Naive B cell (primary cell): ENCODE measurements around the gene HDAC9. TPM values are rescaled to one million over a fixed set of nuclear protein-coding genes. Genes with fewer than 3 reads are reported as not detected.

Experiments used
- ATAC-seq, 2 donors: fragments of 150-1000 bp; cut with Tn5 transposase; 2 replicates each; pipeline ENCODE4 v1.10.0; 2021; ENCODE audit warnings: low read depth in 2 of 2, mild to moderate bottlenecking in 2 of 2, moderate library complexity in 2 of 2
- DNase-seq: peaks from one replicate; pipeline ENCODE4 v3.0.0; 2022
- H3K27ac Mint-ChIP-seq, 6 donors: one replicate each; pipeline ENCODE4 v1.8.0; 2020 to 2022; ENCODE audit warnings: mild to moderate bottlenecking in 6 of 6, mixed read lengths in 6 of 6, moderate library complexity in 5 of 6, inconsistent platforms in 2 of 6
- H3K27me3 Mint-ChIP-seq, 3 donors: one replicate each; pipeline ENCODE4 v1.8.0; 2021 to 2022; ENCODE audit warnings: mixed read lengths in 3 of 3, mild to moderate bottlenecking in 1 of 3
- H3K36me3 Mint-ChIP-seq, 2 donors: one replicate each; pipeline ENCODE4 v1.8.0; 2020 to 2022; ENCODE audit warnings: mixed read lengths in 2 of 2, inconsistent platforms in 1 of 2, mild to moderate bottlenecking in 1 of 2
- H3K4me1 Mint-ChIP-seq, 3 donors: one replicate each; pipeline ENCODE4 v1.8.0; 2020 to 2022; ENCODE audit warnings: mixed read lengths in 3 of 3, inconsistent platforms in 1 of 3, mild to moderate bottlenecking in 1 of 3, moderate library complexity in 1 of 3
- H3K4me3 Mint-ChIP-seq, 8 donors: one replicate each; pipeline ENCODE4 v1.8.0; 2020 to 2022; ENCODE audit warnings: mild to moderate bottlenecking in 8 of 8, mixed read lengths in 8 of 8, moderate library complexity in 8 of 8, inconsistent platforms in 2 of 8
- H3K9me3 Mint-ChIP-seq, 7 donors: one replicate each; pipeline ENCODE4 v1.8.0; 2020 to 2022; ENCODE audit warnings: mixed read lengths in 7 of 7, mild to moderate bottlenecking in 5 of 7, inconsistent platforms in 2 of 7, moderate library complexity in 1 of 7
- polyA plus RNA-seq, 6 donors: library from polyadenylated mRNA; unstranded; fragments of 300-500 nt; fragmentation: Illumina TruSeq; gene quantifications; one replicate each; pipeline ENCODE4 v1.2.3, GENCODE V29; 2021; ENCODE audit warnings: low read depth in 6 of 6

Gene HDAC9
- polyA plus RNA-seq, 6 donors from 2014 or later = 86.5 to 123 (median 108) TPM

DNA sequence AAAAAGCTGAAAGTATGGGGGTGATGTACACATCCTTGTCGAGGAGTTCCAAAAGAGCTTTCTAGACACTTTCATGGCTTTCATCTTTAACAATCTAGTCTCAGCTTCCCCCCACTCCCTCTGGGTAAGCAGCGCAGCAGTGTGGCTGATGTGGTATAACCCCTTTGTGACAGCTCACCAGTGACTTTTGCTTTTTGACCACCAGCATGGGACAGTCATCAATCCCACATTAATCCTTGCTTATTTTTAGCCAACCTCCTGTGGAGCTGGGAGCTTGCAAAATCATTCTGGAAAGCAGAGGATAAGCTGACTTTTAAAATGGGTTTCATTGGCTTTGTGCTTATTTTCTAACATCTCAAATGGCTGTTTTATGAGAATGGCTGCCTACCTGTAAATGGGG is 272.7 kb downstream of the HDAC9 start:
- peaks cover 7 to 8% of the 10 kb centered on the region in 2 donors for H3K36me3 Mint-ChIP-seq
- H3K27me3 Mint-ChIP-seq = no peaks in the 10 kb centered on the region
- DNase-seq (no peak), ATAC-seq (no peak)
- no peak overlapping the region for H3K27ac Mint-ChIP-seq
- H3K4me1 Mint-ChIP-seq = no peaks in the 10 kb centered on the region
- H3K9me3 Mint-ChIP-seq = no peaks in the 10 kb centered on the region
- H3K4me3 Mint-ChIP-seq = no peak overlapping the region

DNA sequence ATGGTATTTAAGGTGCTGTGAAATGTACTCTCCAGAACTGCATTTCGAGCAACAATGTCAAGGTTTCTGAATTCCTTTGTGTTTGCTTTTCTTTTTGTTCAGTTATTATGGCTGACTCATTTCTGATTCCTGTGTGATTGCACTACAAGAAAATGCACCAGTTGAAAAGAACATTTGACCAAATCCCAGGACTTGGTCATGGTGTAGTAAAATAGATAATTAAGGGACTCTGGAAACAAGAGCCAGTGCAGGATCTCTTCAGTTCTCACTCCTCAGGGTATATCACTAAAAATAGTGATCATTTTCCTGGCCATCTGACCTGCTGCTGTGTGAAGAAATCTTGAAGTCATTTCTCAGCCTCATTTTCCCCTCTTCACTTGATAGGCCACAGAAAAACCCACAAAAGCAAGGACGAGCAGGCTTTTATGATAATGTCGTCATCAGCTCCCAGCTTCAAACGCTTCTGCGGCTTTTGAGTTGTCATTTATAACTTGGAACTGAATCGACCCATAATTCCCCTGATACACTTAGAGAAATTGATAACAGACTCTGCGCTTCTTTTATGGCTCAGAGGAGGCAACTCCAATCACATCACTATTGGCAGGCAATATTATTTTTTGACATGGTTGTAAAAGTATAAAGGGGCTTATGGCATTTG is 274.7 kb downstream of the HDAC9 start:
- Mint-ChIP-seq H3K36me3 (peaks cover 8 to 14% of the 10 kb centered on the region in 2 donors), H3K27ac (no peak overlapping the region), H3K4me3 (no peak overlapping the region), H3K27me3 (no peaks in the 10 kb centered on the region), H3K4me1 (no peaks in the 10 kb centered on the region), H3K9me3 (no peaks in the 10 kb centered on the region)
- ATAC-seq = no peak
- no peak for DNase-seq

DNA sequence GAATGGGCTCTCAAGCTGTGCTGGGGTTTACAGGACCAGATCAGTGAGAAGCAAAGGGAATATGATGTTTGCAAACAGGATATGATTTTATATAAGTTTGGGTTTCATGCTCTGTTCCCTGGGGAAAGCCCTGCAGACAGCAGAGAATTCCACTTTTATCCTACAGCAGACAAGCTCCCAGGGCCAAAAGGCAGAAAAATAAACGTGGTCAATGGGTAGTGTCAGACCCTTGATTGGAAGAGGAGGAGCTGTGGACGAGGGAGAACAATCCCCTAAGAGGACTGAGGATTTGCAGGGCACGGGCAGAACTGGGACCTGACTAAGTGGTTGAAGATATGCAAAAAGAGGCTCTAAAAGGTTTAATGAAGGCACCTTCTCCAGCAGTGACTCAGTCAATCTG is 275.3 kb downstream of the HDAC9 start:
- no peaks in the 10 kb centered on the region for H3K9me3 Mint-ChIP-seq
- H3K4me1 Mint-ChIP-seq = no peaks in the 10 kb centered on the region
- DNase-seq (no peak), ATAC-seq (no peak)
- H3K27me3 Mint-ChIP-seq = no peaks in the 10 kb centered on the region
- no peak overlapping the region for H3K4me3 Mint-ChIP-seq
- no peak overlapping the region for H3K27ac Mint-ChIP-seq
- H3K36me3 Mint-ChIP-seq = peaks cover 8 to 18% of the 10 kb centered on the region in 2 donors

DNA sequence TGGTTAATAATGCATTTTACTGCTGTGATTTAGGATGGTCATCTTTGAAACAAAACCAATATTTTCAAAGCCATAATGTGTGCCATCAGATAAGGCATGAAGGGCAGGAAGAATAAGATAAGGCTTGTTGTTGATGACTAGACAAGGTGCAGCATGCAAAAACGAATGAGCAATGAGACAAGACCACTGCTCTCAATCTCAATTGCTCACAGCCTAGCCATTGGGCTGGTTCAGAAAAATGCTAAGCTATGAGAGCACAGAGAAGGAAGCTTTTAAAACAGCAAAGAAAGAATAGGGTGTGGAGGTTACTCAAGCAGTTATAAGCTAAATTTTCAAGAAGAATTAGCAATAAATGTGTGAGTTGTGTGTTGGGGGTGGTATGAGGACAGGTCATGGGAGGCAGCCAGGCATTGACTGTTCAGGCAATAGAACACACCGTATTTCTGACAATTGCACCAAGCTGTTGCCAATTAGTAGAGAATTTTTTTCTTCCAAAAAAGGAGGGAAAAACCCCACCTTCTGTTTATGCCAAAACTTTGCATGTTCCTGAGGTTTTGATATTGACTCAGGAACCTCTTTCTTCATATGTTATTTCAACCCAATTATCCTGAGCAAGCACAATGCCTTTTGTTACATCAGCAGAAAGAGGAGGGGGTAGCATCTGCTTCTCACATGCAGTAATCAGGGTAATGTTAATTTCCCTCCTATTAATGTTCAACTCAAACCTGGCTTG is 276.5 kb downstream of the HDAC9 start:
- Mint-ChIP-seq H3K27me3 (no peaks in the 10 kb centered on the region), H3K4me1 (no peaks in the 10 kb centered on the region), H3K9me3 (no peaks in the 10 kb centered on the region), H3K36me3 (peaks cover 8 to 18% of the 10 kb centered on the region in 2 donors), H3K4me3 (no peak overlapping the region), H3K27ac (no peak overlapping the region)
- DNase-seq (no peak), ATAC-seq (no peak)

DNA sequence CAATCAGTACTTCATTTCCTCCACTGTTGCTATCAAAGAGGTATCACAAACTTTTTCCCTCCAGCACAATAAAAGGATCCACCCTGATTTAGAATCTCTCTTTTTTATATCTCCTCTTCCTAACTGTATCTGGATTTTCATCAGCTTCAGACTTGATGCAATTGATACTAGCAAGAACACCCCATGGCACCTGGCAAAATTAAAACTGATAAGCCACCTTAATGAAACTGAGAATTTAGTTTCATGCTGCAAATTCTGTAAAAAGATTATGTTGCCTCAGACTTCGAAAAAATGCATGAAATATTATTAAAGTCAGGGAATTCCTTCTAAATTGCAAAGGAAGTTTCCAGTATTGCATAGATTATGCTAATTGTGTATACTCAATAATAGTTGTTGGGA is 277.0 kb downstream of the HDAC9 start:
- Mint-ChIP-seq H3K4me1 (no peaks in the 10 kb centered on the region), H3K27me3 (no peaks in the 10 kb centered on the region), H3K9me3 (no peaks in the 10 kb centered on the region), H3K36me3 (peaks cover 8 to 18% of the 10 kb centered on the region in 2 donors), H3K27ac (peak overlapping the region in 1 of 6 donors; percentile 4), H3K4me3 (no peak overlapping the region)
- ATAC-seq (no peak), DNase-seq (no peak)

GRCh38 chr7:18777314-18777713 is 281.8 kb downstream of the HDAC9 start:
- Mint-ChIP-seq H3K27ac (no peak overlapping the region), H3K4me3 (no peak overlapping the region), H3K9me3 (no peaks in the 10 kb centered on the region), H3K4me1 (no peaks in the 10 kb centered on the region), H3K36me3 (peaks cover 0 to 12% of the 10 kb centered on the region in 2 donors), H3K27me3 (no peaks in the 10 kb centered on the region)
- ATAC-seq = no peak
- DNase-seq = no peak

DNA sequence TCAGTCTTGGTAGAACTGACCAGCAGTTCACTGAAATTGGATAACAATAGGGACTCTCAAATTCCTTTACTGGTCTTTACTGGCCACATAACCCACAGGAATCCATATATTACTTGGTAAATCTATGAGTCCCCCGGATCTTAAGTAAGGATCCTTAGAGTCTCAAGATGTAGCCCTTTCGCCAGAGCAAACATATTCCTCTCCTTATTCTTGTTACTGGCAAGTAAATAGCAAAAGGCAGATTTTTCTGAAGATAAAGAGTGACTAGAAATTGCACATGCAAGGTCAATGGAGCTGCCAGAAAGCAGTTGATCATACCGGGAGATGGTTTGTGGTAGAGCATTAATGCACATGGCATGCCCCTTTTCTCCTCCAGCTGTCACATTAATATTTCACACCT is 283.0 kb downstream of the HDAC9 start:
- no peaks in the 10 kb centered on the region for H3K9me3 Mint-ChIP-seq
- H3K4me3 Mint-ChIP-seq = no peak overlapping the region
- ATAC-seq (no peak), DNase-seq (no peak)
- H3K27ac Mint-ChIP-seq = no peak overlapping the region
- H3K36me3 Mint-ChIP-seq = peaks cover 0 to 12% of the 10 kb centered on the region in 2 donors
- no peaks in the 10 kb centered on the region for H3K27me3 Mint-ChIP-seq
- H3K4me1 Mint-ChIP-seq = no peaks in the 10 kb centered on the region

- peaks cover 0 to 5% of the 10 kb centered on the region in 2 donors for H3K36me3 Mint-ChIP-seq
- H3K4me3 Mint-ChIP-seq = no peak overlapping the region
- peak overlapping the region in 1 of 6 donors; percentile 5 for H3K27ac Mint-ChIP-seq
- DNase-seq = no peak
- no peaks in the 10 kb centered on the region for H3K4me1 Mint-ChIP-seq
- H3K27me3 Mint-ChIP-seq = no peaks in the 10 kb centered on the region
- no peaks in the 10 kb centered on the region for H3K9me3 Mint-ChIP-seq
- no peak for ATAC-seq
Measured at GRCh38 chr7:18780266-18780665, 284.7 kb downstream of the HDAC9 start.

- no peaks in the 10 kb centered on the region for H3K36me3 Mint-ChIP-seq
- no peak for ATAC-seq
- H3K4me3 Mint-ChIP-seq = no peak overlapping the region
- no peaks in the 10 kb centered on the region for H3K4me1 Mint-ChIP-seq
- no peaks in the 10 kb centered on the region for H3K9me3 Mint-ChIP-seq
- H3K27me3 Mint-ChIP-seq = no peaks in the 10 kb centered on the region
- DNase-seq = no peak
- H3K27ac Mint-ChIP-seq = no peak overlapping the region
Measured at GRCh38 chr7:18780938-18781337, 285.4 kb downstream of the HDAC9 start.

GRCh38 chr7:18786196-18786727 is 290.7 kb downstream of the HDAC9 start:
- H3K9me3 Mint-ChIP-seq = peaks cover 0 to 10% (median 7%) of the 10 kb centered on the region in 7 donors
- DNase-seq (no peak), ATAC-seq (no peak)
- no peak overlapping the region for H3K4me3 Mint-ChIP-seq
- H3K4me1 Mint-ChIP-seq = peaks cover 0 to 4% (median 0%) of the 10 kb centered on the region in 3 donors
- H3K27ac Mint-ChIP-seq = peak overlapping the region in 3 of 6 donors; percentile 9 to 65 (median 21)
- peaks cover 13 to 15% of the 10 kb centered on the region in 2 donors for H3K36me3 Mint-ChIP-seq
- H3K27me3 Mint-ChIP-seq = no peaks in the 10 kb centered on the region

DNA sequence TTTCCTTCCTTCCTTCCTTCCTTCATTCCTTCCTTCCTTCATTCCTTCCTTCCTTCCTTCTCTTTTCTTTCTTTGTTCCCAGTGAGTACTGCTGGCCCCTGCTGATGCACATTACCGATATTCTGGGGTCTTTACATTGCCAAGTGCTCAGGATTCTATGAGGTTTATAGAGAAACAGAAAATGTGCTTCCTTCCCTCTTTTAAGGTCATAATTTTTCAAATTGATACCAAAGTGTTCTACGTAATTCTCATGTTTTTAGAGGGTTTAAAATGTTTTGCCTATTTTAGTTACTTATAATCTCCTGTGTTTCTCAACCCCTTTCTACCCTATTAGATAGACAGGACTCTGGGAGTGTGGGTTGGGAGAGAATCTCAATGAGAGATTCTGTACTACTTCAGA is 291.2 kb downstream of the HDAC9 start:
- no peak for ATAC-seq
- Mint-ChIP-seq H3K36me3 (peaks cover 13 to 15% of the 10 kb centered on the region in 2 donors), H3K27me3 (no peaks in the 10 kb centered on the region), H3K4me1 (peaks cover 0 to 4% (median 0%) of the 10 kb centered on the region in 3 donors), H3K27ac (peak overlapping the region in 3 of 6 donors; percentile 9 to 96 (median 21)), H3K9me3 (peaks cover 0 to 10% (median 7%) of the 10 kb centered on the region in 7 donors), H3K4me3 (no peak overlapping the region)
- no peak for DNase-seq

DNA sequence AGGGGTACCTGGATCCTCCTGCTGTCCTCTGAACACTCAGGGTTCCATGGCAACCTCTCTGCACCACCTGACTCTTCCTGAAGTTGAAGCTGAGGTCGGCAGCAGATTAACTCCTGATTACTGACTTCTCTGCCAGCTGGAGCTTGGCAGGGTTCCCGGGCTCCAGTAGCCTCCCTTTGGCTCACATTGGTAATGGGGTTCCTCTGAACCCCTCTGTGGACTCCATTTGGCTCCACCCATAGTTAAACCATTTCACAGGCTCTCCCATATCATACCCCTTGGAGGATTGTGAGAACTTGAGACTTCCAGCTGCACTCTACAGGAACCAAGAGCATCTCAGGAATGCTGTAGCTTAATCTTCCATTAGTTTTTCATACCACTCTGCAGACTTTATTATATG is 292.5 kb downstream of the HDAC9 start:
- H3K27ac Mint-ChIP-seq = no peak overlapping the region
- DNase-seq (no peak), ATAC-seq (no peak)
- no peaks in the 10 kb centered on the region for H3K27me3 Mint-ChIP-seq
- H3K36me3 Mint-ChIP-seq = peaks cover 13 to 15% of the 10 kb centered on the region in 2 donors
- H3K4me3 Mint-ChIP-seq = no peak overlapping the region
- H3K9me3 Mint-ChIP-seq = peaks cover 0 to 10% (median 7%) of the 10 kb centered on the region in 7 donors
- H3K4me1 Mint-ChIP-seq = peaks cover 0 to 4% (median 0%) of the 10 kb centered on the region in 3 donors

- H3K27ac Mint-ChIP-seq = no peak overlapping the region
- ATAC-seq (no peak), DNase-seq (no peak)
- no peaks in the 10 kb centered on the region for H3K4me1 Mint-ChIP-seq
- peaks cover 8 to 26% of the 10 kb centered on the region in 2 donors for H3K36me3 Mint-ChIP-seq
- no peaks in the 10 kb centered on the region for H3K9me3 Mint-ChIP-seq
- no peaks in the 10 kb centered on the region for H3K27me3 Mint-ChIP-seq
- no peak overlapping the region for H3K4me3 Mint-ChIP-seq
Measured at GRCh38 chr7:18792871-18793595, 297.5 kb downstream of the HDAC9 start.
